SK-N-SH treated with all-trans-retinoic acid at 6 μM for 48 hours (cell line): ENCODE results near the gene PBX1.

Source experiments
- ATAC-seq: fragments of 200-7000 bp; cut with Tn5 transposase; 3 replicates; pipeline ENCODE4 v1.9.1; 2020; ENCODE audit warnings: mild to moderate bottlenecking, moderate library complexity
- ARNTL ChIP-seq: fragments of 450-650 bp; formaldehyde crosslinking; IDR thresholded peaks from 2 replicates; pipeline ENCODE4 v1.5.0; 2020; ENCODE audit warnings: low read depth, mild to moderate bottlenecking, moderate library complexity, borderline replicate concordance
- BACH2 ChIP-seq: fragments of 250-450 bp; sonication (Bioruptor Pico); IDR thresholded peaks from 2 replicates; pipeline ENCODE4 v1.9.0; 2021; ENCODE audit warnings: mild to moderate bottlenecking, borderline replicate concordance
- CREB5 ChIP-seq: fragments of 250-450 bp; sonication (Bioruptor Pico); IDR thresholded peaks from 2 replicates; pipeline ENCODE4 v1.5.1; 2020; ENCODE audit warnings: low read depth, mild to moderate bottlenecking, moderate library complexity
- CSDC2 ChIP-seq: fragments of 250-450 bp; sonication (Bioruptor Pico); IDR thresholded peaks from 2 replicates; pipeline ENCODE4 v1.5.0; 2020; ENCODE audit warnings: mild to moderate bottlenecking, moderate library complexity
- GLIS3 ChIP-seq: fragments of 250-450 bp; sonication (Bioruptor Pico); IDR thresholded peaks from 2 replicates; pipeline ENCODE4 v1.5.0; 2020; ENCODE audit warnings: mild to moderate bottlenecking, moderate library complexity
- ISL1 ChIP-seq: fragments of 250-450 bp; sonication (Bioruptor Pico); IDR thresholded peaks from 2 replicates; pipeline ENCODE4 v2.1.2; 2022; ENCODE audit warnings: mild to moderate bottlenecking, moderate library complexity
- OSR1 ChIP-seq: fragments of 250-450 bp; sonication (Bioruptor Pico); IDR thresholded peaks from 2 replicates; pipeline ENCODE4 v1.8.0; 2022; ENCODE audit warnings: moderate library complexity, mild to moderate bottlenecking, inconsistent platforms
- PPARA ChIP-seq: fragments of 250-450 bp; sonication (Bioruptor Pico); IDR thresholded peaks from 2 replicates; pipeline ENCODE4 v1.5.0; 2020; ENCODE audit warnings: mild to moderate bottlenecking, borderline replicate concordance
- RARB ChIP-seq: fragments of 250-450 bp; sonication (Bioruptor Pico); IDR thresholded peaks from 2 replicates; pipeline ENCODE4 v1.8.0; 2021; ENCODE audit warnings: mild to moderate bottlenecking, moderate library complexity
- SNAI2 ChIP-seq: fragments of 250-450 bp; sonication (Bioruptor Pico); IDR thresholded peaks from 2 replicates; pipeline ENCODE4 v1.5.0; 2020; ENCODE audit warnings: mild to moderate bottlenecking, moderate library complexity
- TCF4 ChIP-seq: fragments of 250-450 bp; sonication (Bioruptor Pico); IDR thresholded peaks from 2 replicates; pipeline ENCODE4 v1.8.0; 2021; ENCODE audit warnings: mild to moderate bottlenecking, moderate library complexity, borderline replicate concordance
- TOX ChIP-seq: fragments of 250-450 bp; sonication (Bioruptor Pico); IDR thresholded peaks from 2 replicates; pipeline ENCODE4 v1.8.0; 2021; ENCODE audit warnings: mild to moderate bottlenecking, moderate library complexity, borderline replicate concordance
- TSHZ2 ChIP-seq: fragments of 250-450 bp; sonication (Bioruptor Pico); IDR thresholded peaks from 2 replicates; pipeline ENCODE4 v1.5.0; 2020; ENCODE audit warnings: mild to moderate bottlenecking, moderate library complexity
- ZC3H10 ChIP-seq: fragments of 250-450 bp; sonication (Bioruptor Pico); IDR thresholded peaks from 2 replicates; pipeline ENCODE4 v1.5.1; 2021; ENCODE audit warnings: mild to moderate bottlenecking, moderate library complexity
- ZFP3 ChIP-seq: fragments of 250-450 bp; sonication (Bioruptor Pico); IDR thresholded peaks from 2 replicates; pipeline ENCODE4 v1.5.0; 2020; ENCODE audit warnings: mild to moderate bottlenecking, moderate library complexity
- ZFP30 ChIP-seq: fragments of 450-650 bp; formaldehyde crosslinking; IDR thresholded peaks from 2 replicates; pipeline ENCODE4 v1.5.0; 2022; ENCODE audit warnings: mild to moderate bottlenecking, moderate library complexity
- ZNF70 ChIP-seq: fragments of 450-650 bp; formaldehyde crosslinking; IDR thresholded peaks from 2 replicates; pipeline ENCODE4 v1.5.0; 2020; ENCODE audit warnings: mild to moderate bottlenecking, moderate library complexity
- ZNF8 ChIP-seq: fragments of 450-650 bp; formaldehyde crosslinking; IDR thresholded peaks from 2 replicates; pipeline ENCODE4 v1.5.0; 2020; ENCODE audit warnings: mild to moderate bottlenecking, moderate library complexity
- TF ChIP-seq, protein P1 (sequence below): fragments of 250-450 bp; sonication (Bioruptor Pico); IDR thresholded peaks from 2 replicates; pipeline ENCODE4 v1.5.1; 2021; ENCODE audit warnings: mild to moderate bottlenecking, moderate library complexity
- TF ChIP-seq, protein P2 (sequence below): fragments of 250-450 bp; sonication (Bioruptor Pico); IDR thresholded peaks from 2 replicates; pipeline ENCODE4 v1.8.0; 2020; ENCODE audit warnings: mild to moderate bottlenecking, moderate library complexity, borderline replicate concordance
- TF ChIP-seq, protein P3 (sequence below): fragments of 250-450 bp; sonication (Bioruptor Pico); IDR thresholded peaks from 2 replicates; pipeline ENCODE4 v1.8.0; 2021; ENCODE audit warnings: low read depth, mild to moderate bottlenecking, moderate library complexity, borderline replicate concordance

Gene PBX1

DNA sequence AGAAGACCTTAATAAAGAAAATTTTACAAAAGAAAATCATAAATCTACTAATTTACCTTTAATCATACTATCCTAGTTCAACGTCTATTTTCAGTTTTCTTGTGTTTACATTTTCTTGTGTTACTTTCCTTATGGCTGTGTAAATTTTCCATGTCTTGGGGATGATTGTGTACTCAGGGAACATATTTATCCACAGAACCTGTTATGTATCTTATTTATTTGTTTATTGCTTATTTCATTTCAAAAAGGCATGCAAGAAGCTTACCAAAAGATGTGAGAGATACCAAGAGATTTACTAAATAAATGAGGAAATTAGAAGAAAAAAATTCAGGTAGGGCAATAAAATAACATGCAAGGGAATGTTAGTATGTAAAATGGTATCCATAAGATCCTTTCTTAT lies 22.8 kb downstream of the PBX1 start (continued):
- TF ChIP-seq TSHZ2 (CRISPR knock-in tag): no peak
- no peak for TF ChIP-seq BACH2 (CRISPR knock-in tag)
- no peak for TF ChIP-seq ZC3H10 (CRISPR knock-in tag)
- TF ChIP-seq CSDC2 (CRISPR knock-in tag): no peak
- TF ChIP-seq ZFP30 (CRISPR knock-in tag): no peak
- TF ChIP-seq GLIS3 (CRISPR knock-in tag): no peak
- TF ChIP-seq ZNF8: no peak

DNA sequence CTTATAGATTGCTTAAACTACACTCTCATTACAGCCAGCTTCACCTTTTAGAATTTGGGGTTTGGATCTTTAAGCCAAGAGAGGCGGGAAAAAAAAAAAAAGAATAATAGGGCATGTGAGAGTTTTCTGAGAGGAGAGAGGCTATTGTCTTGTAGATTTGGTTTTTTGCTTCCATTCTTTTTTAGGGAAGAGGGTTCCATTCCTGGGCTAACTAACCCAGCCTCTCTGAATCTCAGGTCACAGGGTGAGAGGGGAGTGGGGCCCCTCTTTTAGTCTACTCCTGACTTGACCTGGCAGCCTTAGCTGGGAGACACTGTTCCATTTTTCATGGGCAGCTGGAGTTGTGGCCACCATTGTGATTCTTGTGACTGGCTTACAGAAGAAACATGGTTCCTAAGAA lies 24.2 kb downstream of the PBX1 start:
- TF ChIP-seq ZFP3 (CRISPR knock-in tag): no peak
- TF ChIP-seq ZNF70: no peak
- no peak for TF ChIP-seq CREB5 (CRISPR knock-in tag)
- TF ChIP-seq RARB: no peak
- no peak for TF ChIP-seq CSDC2 (CRISPR knock-in tag)
- TF ChIP-seq TOX (CRISPR knock-in tag): no peak
- no peak for TF ChIP-seq GLIS3 (CRISPR knock-in tag)
- TF ChIP-seq TSHZ2 (CRISPR knock-in tag): no peak
- no peak for TF ChIP-seq SNAI2
- TF ChIP-seq ZNF8: no peak
- TF ChIP-seq, protein P1, sequence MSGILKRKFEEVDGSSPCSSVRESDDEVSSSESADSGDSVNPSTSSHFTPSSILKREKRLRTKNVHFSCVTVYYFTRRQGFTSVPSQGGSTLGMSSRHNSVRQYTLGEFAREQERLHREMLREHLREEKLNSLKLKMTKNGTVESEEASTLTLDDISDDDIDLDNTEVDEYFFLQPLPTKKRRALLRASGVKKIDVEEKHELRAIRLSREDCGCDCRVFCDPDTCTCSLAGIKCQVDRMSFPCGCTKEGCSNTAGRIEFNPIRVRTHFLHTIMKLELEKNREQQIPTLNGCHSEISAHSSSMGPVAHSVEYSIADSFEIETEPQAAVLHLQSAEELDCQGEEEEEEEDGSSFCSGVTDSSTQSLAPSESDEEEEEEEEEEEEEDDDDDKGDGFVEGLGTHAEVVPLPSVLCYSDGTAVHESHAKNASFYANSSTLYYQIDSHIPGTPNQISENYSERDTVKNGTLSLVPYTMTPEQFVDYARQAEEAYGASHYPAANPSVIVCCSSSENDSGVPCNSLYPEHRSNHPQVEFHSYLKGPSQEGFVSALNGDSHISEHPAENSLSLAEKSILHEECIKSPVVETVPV (CRISPR knock-in tag): no peak
- TF ChIP-seq TCF4 (CRISPR knock-in tag): no peak
- TF ChIP-seq OSR1 (CRISPR knock-in tag): no peak
- TF ChIP-seq, protein P2, sequence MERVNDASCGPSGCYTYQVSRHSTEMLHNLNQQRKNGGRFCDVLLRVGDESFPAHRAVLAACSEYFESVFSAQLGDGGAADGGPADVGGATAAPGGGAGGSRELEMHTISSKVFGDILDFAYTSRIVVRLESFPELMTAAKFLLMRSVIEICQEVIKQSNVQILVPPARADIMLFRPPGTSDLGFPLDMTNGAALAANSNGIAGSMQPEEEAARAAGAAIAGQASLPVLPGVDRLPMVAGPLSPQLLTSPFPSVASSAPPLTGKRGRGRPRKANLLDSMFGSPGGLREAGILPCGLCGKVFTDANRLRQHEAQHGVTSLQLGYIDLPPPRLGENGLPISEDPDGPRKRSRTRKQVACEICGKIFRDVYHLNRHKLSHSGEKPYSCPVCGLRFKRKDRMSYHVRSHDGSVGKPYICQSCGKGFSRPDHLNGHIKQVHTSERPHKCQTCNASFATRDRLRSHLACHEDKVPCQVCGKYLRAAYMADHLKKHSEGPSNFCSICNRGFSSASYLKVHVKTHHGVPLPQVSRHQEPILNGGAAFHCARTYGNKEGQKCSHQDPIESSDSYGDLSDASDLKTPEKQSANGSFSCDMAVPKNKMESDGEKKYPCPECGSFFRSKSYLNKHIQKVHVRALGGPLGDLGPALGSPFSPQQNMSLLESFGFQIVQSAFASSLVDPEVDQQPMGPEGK (CRISPR knock-in tag): no peak
- TF ChIP-seq ARNTL (CRISPR knock-in tag): no peak
- TF ChIP-seq, protein P3, sequence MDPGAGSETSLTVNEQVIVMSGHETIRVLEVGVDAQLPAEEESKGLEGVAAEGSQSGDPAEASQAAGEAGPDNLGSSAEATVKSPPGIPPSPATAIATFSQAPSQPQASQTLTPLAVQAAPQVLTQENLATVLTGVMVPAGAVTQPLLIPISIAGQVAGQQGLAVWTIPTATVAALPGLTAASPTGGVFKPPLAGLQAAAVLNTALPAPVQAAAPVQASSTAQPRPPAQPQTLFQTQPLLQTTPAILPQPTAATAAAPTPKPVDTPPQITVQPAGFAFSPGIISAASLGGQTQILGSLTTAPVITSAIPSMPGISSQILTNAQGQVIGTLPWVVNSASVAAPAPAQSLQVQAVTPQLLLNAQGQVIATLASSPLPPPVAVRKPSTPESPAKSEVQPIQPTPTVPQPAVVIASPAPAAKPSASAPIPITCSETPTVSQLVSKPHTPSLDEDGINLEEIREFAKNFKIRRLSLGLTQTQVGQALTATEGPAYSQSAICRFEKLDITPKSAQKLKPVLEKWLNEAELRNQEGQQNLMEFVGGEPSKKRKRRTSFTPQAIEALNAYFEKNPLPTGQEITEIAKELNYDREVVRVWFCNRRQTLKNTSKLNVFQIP (CRISPR knock-in tag): no peak
- no peak for TF ChIP-seq PPARA (CRISPR knock-in tag)
- TF ChIP-seq ISL1 (CRISPR knock-in tag): no peak
- TF ChIP-seq, all 23 proteins: peak for 0
- ATAC-seq: no peak
